IMR-90 (cell line): ENCODE results near the gene ATP6V0C. TPM values are rescaled to one million over a fixed set of nuclear protein-coding genes. Genes with fewer than 3 reads are reported as not detected.

Experiments
- ATAC-seq: fragments of 200-7000 bp; cut with Tn5 transposase; 2 replicates; pipeline ENCODE4 v1.9.1; 2020; ENCODE audit warnings: low read depth, mild to moderate bottlenecking, moderate library complexity
- BruUV-seq: library from RNA; stranded (reverse); fragments of 400-500 nt; replicated peaks from 2 replicates; lab custom pipeline; 2021; lab: Mats Ljungman, UMichigan
- CTCF ChIA-PET: fragments of 300-600 bp; formaldehyde crosslinking; extraction: SDS; loops from one replicate; lab custom pipeline; 2021; ENCODE audit warnings: antibody characterized with exemption; lab: Yijun Ruan, JAX
- POLR2A ChIA-PET: fragments of 300-600 bp; sonication (Branson Sonifier 250); formaldehyde crosslinking; loops from one replicate; lab custom pipeline; 2022; ENCODE audit warnings: antibody characterized with exemption; ENCODE audit not compliant: unreplicated experiment; lab: Charles Lee
- DNase-seq: peaks from one replicate; pipeline ENCODE4 v3.0.0; 2013
- H2AFZ ChIP-seq: replicated peaks from 2 replicates; pipeline ENCODE3; 2013; ENCODE audit warnings: low read length, mild to moderate bottlenecking; ENCODE audit not compliant: poor library complexity
- H2AK5ac ChIP-seq: 2 replicates; pipeline ENCODE4 v1.6.1; 2013; ENCODE audit warnings: low read depth, low read length, inconsistent platforms
- H2AK9ac ChIP-seq: replicated peaks from 2 replicates; pipeline ENCODE3; 2013; ENCODE audit warnings: mild to moderate bottlenecking, low read depth, low read length, moderate library complexity; ENCODE audit not compliant: poor library complexity
- H2BK120ac ChIP-seq: 2 replicates; pipeline ENCODE4 v1.6.1; 2013; ENCODE audit warnings: low read depth, low read length, inconsistent platforms
- H2BK15ac ChIP-seq: 3 replicates; pipeline ENCODE4 v1.6.1; 2013; ENCODE audit warnings: low read depth, low read length, inconsistent platforms
- H2BK20ac ChIP-seq: 2 replicates; pipeline ENCODE4 v1.6.1; 2013; ENCODE audit warnings: low read depth, mild to moderate bottlenecking, inconsistent platforms, low read length, moderate library complexity
- H2BK5ac ChIP-seq: 2 replicates; pipeline ENCODE4 v1.6.1; 2013; ENCODE audit warnings: mild to moderate bottlenecking, low read depth, low read length, inconsistent platforms; ENCODE audit not compliant: poor library complexity, severe bottlenecking
- H3K14ac ChIP-seq: replicated peaks from 2 replicates; pipeline ENCODE4 v1.6.1; 2013; ENCODE audit warnings: low read depth, low read length, inconsistent platforms
- H3K18ac ChIP-seq: 2 replicates; pipeline ENCODE4 v1.6.1; 2013; ENCODE audit warnings: low read depth, low read length, control low read depth
- H3K23ac ChIP-seq: 2 replicates; pipeline ENCODE4 v1.6.1; 2013; ENCODE audit warnings: low read depth, low read length, inconsistent platforms
- H3K27ac ChIP-seq: 2 replicates; pipeline ENCODE4 v1.5.1; 2013; ENCODE audit warnings: mild to moderate bottlenecking, control low read depth, low read length; ENCODE audit not compliant: insufficient read depth
- H3K27me3 ChIP-seq: 2 replicates; pipeline ENCODE4 v1.6.1; 2013; ENCODE audit warnings: low read length; ENCODE audit not compliant: control insufficient read depth, insufficient read depth
- H3K36me3 ChIP-seq: 2 replicates; pipeline ENCODE4 v1.6.1; 2013; ENCODE audit warnings: low read length, mixed read lengths; ENCODE audit not compliant: control insufficient read depth, insufficient read depth
- H3K4ac ChIP-seq: 2 replicates; pipeline ENCODE4 v1.6.1; 2013; ENCODE audit warnings: low read depth, low read length, inconsistent platforms
- H3K4me1 ChIP-seq: 2 replicates; pipeline ENCODE4 v1.6.1; 2013; ENCODE audit warnings: low read length, mixed read lengths; ENCODE audit not compliant: control insufficient read depth, insufficient read depth
- H3K4me2 ChIP-seq: 2 replicates; pipeline ENCODE4 v1.6.1; 2013; ENCODE audit warnings: low read depth, mild to moderate bottlenecking, control low read depth, low read length, moderate library complexity
- H3K4me3 ChIP-seq: 2 replicates; pipeline ENCODE4 v1.5.1; 2013; ENCODE audit warnings: low read depth, mild to moderate bottlenecking, control low read depth, low read length, moderate library complexity; ENCODE audit not compliant: insufficient read depth
- H3K56ac ChIP-seq: 2 replicates; pipeline ENCODE4 v1.6.1; 2013; ENCODE audit warnings: low read length, inconsistent platforms; ENCODE audit not compliant: insufficient read depth; ENCODE audit errors: extremely low read depth
- H3K79me1 ChIP-seq, 2 experiments: 2 replicates each; pipeline ENCODE4 v1.6.1; 2013; ENCODE audit warnings: low read length in 2 of 2, inconsistent platforms in 1 of 2, low read depth in 1 of 2
- H3K9ac ChIP-seq: 2 replicates; pipeline ENCODE4 v1.6.1; 2013; ENCODE audit warnings: low read depth, low read length, control low read depth
- H3K9me1 ChIP-seq: 2 replicates; pipeline ENCODE4 v1.6.1; 2013; ENCODE audit warnings: low read length, inconsistent platforms; ENCODE audit not compliant: insufficient read depth
- H3K9me3 ChIP-seq: 2 replicates; pipeline ENCODE4 v1.6.1; 2013; ENCODE audit warnings: low read length; ENCODE audit not compliant: control insufficient read depth, insufficient read depth
- H4K20me1 ChIP-seq: 2 replicates; pipeline ENCODE4 v1.6.1; 2013; ENCODE audit warnings: low read length, inconsistent platforms; ENCODE audit not compliant: insufficient read depth
- H4K5ac ChIP-seq: 2 replicates; pipeline ENCODE4 v1.6.1; 2013; ENCODE audit warnings: mild to moderate bottlenecking, low read depth, low read length, control low read depth
- H4K8ac ChIP-seq, 2 experiments: 2 replicates each; pipeline ENCODE4 v1.6.1; 2013; ENCODE audit warnings: low read depth in 2 of 2, low read length in 2 of 2, control low read depth in 1 of 2, inconsistent platforms in 1 of 2
- H4K91ac ChIP-seq: 2 replicates; pipeline ENCODE4 v1.6.1; 2013; ENCODE audit warnings: low read depth, low read length, inconsistent platforms; ENCODE audit not compliant: insufficient read depth
- CHD1 ChIP-seq: IDR thresholded peaks from 2 replicates; pipeline ENCODE4 v1.6.1; 2012; ENCODE audit warnings: low read depth, low read length, improper control_type of control experiment
- CTCF ChIP-seq: conservative IDR thresholded peaks from 2 replicates; pipeline ENCODE4 v1.5.1; 2012; ENCODE audit warnings: mild to moderate bottlenecking, low read depth, low read length, improper control_type of control experiment
- MAZ ChIP-seq: IDR thresholded peaks from 2 replicates; pipeline ENCODE4 v1.6.1; 2012; ENCODE audit warnings: low read depth, mild to moderate bottlenecking, low read length, improper control_type of control experiment, moderate library complexity, borderline replicate concordance
- RCOR1 ChIP-seq: IDR thresholded peaks from 2 replicates; pipeline ENCODE4 v1.6.1; 2012; ENCODE audit warnings: mild to moderate bottlenecking, low read length, improper control_type of control experiment; ENCODE audit not compliant: insufficient replicate concordance
- WGBS, 2 experiments: methylation state at CpG; one replicate each; pipeline versions ENCODE4 v1.1.5 to v1.1.7; 2013; ENCODE audit warnings: missing lambda C conversion rate in 2 of 2; ENCODE audit not compliant: insufficient read length in 1 of 2; ENCODE audit errors: extremely low coverage in 2 of 2; 5-methylcytosine and 5-hydroxymethylcytosine counted together
- dilution Hi-C: fragments of 300-500 bp; cut with HindIII; formaldehyde crosslinking; loops from one replicate; pipeline ENCODE4 v1.14.3; 2018; ENCODE audit warnings: low sequenced_read_pairs; ENCODE audit not compliant: unreplicated experiment
- in situ Hi-C: fragments of 300-500 bp; cut with MboI; formaldehyde crosslinking; loops from 3 replicates; pipeline ENCODE4 v1.14.3; 2019; ENCODE audit warnings: low sequenced_read_pairs, inconsistent platforms, mixed read lengths
- intact Hi-C: fragments of 100-400 bp; cut with micrococcal nuclease; formaldehyde crosslinking; loops from 2 replicates; pipeline ENCODE4 v1.10.0; 2022
- polyA plus RNA-seq, 3 experiments: library from polyadenylated mRNA; depleted of rRNA; stranded (reverse); fragments of >200 nt; gene quantifications; 2 replicates each; pipeline ENCODE4 v1.2.3, GENCODE V29; 2012; ENCODE audit warnings: low replicate concordance in 1 of 3
- total RNA-seq: library from RNA; depleted of rRNA; stranded (reverse); fragments of >200 nt; gene quantifications from 2 replicates; pipeline ENCODE4 v1.2.3, GENCODE V29; 2012

ATP6V0C gene
- total and polyA plus RNA-seq, 2 of the 4 experiments (the other 2 are of a cell fraction): 8.4 to 107 TPM

GRCh38 chr16:2467528-2468232, 46.1 kb upstream of the ATP6V0C start:
- Histone ChIP-seq H3K9me1 (peaks cover 8% of the 10 kb centered on the region), H4K20me1 (no peaks in the 10 kb centered on the region), H2BK5ac (peak overlapping the region; percentile 48), H3K36me3 (no peaks in the 10 kb centered on the region), H3K4ac (peak overlapping the region; percentile 94), H2AFZ (peak overlapping the region; percentile 95), H3K4me3 (peak overlapping the region; percentile 50), H3K27me3 (no peaks in the 10 kb centered on the region; the same call in 1 of the 2 replicates), H2BK120ac (peak overlapping the region; percentile 46; the same call in 1 of the 2 replicates), H3K4me2 (peak overlapping the region; percentile 92), H3K27ac (peak overlapping the region; percentile 27; the same call in 1 of the 2 replicates), H3K9ac (peak overlapping the region; percentile 72), H3K56ac (no peak overlapping the region; the same call in none of the 2 replicates), H4K8ac (peak overlapping the region; percentile 21 to 75; a peak in 2 of 4 replicates), H3K4me1 (peaks cover 16% of the 10 kb centered on the region), H2BK15ac (0 out of 3 replicates have a peak overlapping the region, but pooled peaks have one; percentile 13), H2AK5ac (peak overlapping the region; percentile 91; the same call in 1 of the 2 replicates), H3K9me3 (no peaks in the 10 kb centered on the region), H3K23ac (peak overlapping the region; percentile 71; the same call in 1 of the 2 replicates), H3K79me1 (peaks cover 0 to 8% of the 10 kb centered on the region in 2 experiments; a peak in 1 of 4 replicates), H4K91ac (peak overlapping the region; percentile 68), H2BK20ac (no peak overlapping the region), H3K18ac (no peak overlapping the region), H2AK9ac (peak overlapping the region; percentile 97), H4K5ac (no peak overlapping the region), H3K14ac (peak overlapping the region; percentile 85)
- intact Hi-C loops (no loop called here), dilution Hi-C loops (no loop called here), in situ Hi-C loops (no loop called here)
- 0 out of 2 replicates have a peak, but pooled peaks have one; percentile 11 for TF ChIP-seq MAZ
- no peak for TF ChIP-seq CHD1
- TF ChIP-seq CTCF: peak; percentile 15; the same call in 1 of the 2 replicates
- no peak for TF ChIP-seq RCOR1
- 1% methylated on average over 32 of the region's 80 CpGs; no CpG with 5 or more reads in 1 of the 2 experiments for WGBS, 2 experiments
- DNase-seq: peak; percentile 72
- ChIA-PET CTCF (interaction anchor here (1.2 kb wide), 1 partner anchor 34 kb away, joined by 4 read pairs; no protein-coding TSS in a partner anchor), POLR2A (no interaction called here)
- no TSS peak for BruUV-seq
- peak; percentile 79 for ATAC-seq
